ENCODE measurements around the gene ZNF865.
A peak's percentile ranks its signal among the peaks of the same experiment; 100 is the strongest.

The ZNF865 gene

GRCh38 chr19:55590109-55590508, 15.3 kb upstream of the ZNF865 start:
- H3K9ac ChIP-seq (ENCODE audit: low read length), result no peak overlapping the region
- no peak overlapping the region for H3K4me3 ChIP-seq (ENCODE audit: low read depth, low read length)
- no peaks in the 10 kb centered on the region for H3K27me3 ChIP-seq (ENCODE audit: control insufficient read depth, insufficient read depth, low read length)
- H3K4me1 ChIP-seq (ENCODE audit: control insufficient read depth, insufficient read depth, low read length), result peaks cover 14% of the 10 kb centered on the region; the same call in 1 of the 2 replicates
- peaks cover 10% of the 10 kb centered on the region for H3K36me3 ChIP-seq (ENCODE audit: control insufficient read depth, insufficient read depth, low read length)
- no peaks in the 10 kb centered on the region for H3K9me3 ChIP-seq (ENCODE audit: control insufficient read depth, insufficient read depth, low read depth, low read length)
- no peak overlapping the region for H3K27ac ChIP-seq (ENCODE audit: low read depth, low read length)

GRCh38 chr19:55590617-55591016, 14.8 kb upstream of the ZNF865 start:
- peaks cover 11% of the 10 kb centered on the region; the same call in 1 of the 2 replicates for H3K4me1 ChIP-seq (ENCODE audit: control insufficient read depth, insufficient read depth, low read length)
- no peak overlapping the region for H3K4me3 ChIP-seq (ENCODE audit: low read depth, low read length)
- no peak overlapping the region for H3K9ac ChIP-seq (ENCODE audit: low read length)
- no peaks in the 10 kb centered on the region for H3K27me3 ChIP-seq (ENCODE audit: control insufficient read depth, insufficient read depth, low read length)
- H3K36me3 ChIP-seq (ENCODE audit: control insufficient read depth, insufficient read depth, low read length), result peaks cover 15% of the 10 kb centered on the region
- no peak overlapping the region for H3K27ac ChIP-seq (ENCODE audit: low read depth, low read length)
- no peaks in the 10 kb centered on the region for H3K9me3 ChIP-seq (ENCODE audit: control insufficient read depth, insufficient read depth, low read depth, low read length)

GRCh38 chr19:55591555-55591954, 13.9 kb upstream of the ZNF865 start:
- peaks cover 24% of the 10 kb centered on the region for H3K36me3 ChIP-seq (ENCODE audit: control insufficient read depth, insufficient read depth, low read length)
- peaks cover 11% of the 10 kb centered on the region; the same call in 1 of the 2 replicates for H3K4me1 ChIP-seq (ENCODE audit: control insufficient read depth, insufficient read depth, low read length)
- no peak overlapping the region for H3K27ac ChIP-seq (ENCODE audit: low read depth, low read length)
- H3K4me3 ChIP-seq (ENCODE audit: low read depth, low read length), result no peak overlapping the region
- no peak overlapping the region for H3K9ac ChIP-seq (ENCODE audit: low read length)
- no peaks in the 10 kb centered on the region for H3K9me3 ChIP-seq (ENCODE audit: control insufficient read depth, insufficient read depth, low read depth, low read length)
- no peaks in the 10 kb centered on the region for H3K27me3 ChIP-seq (ENCODE audit: control insufficient read depth, insufficient read depth, low read length)

- H3K4me1 ChIP-seq (ENCODE audit: control insufficient read depth, insufficient read depth, low read length), result peaks cover 11% of the 10 kb centered on the region; the same call in 1 of the 2 replicates
- no peak overlapping the region for H3K9ac ChIP-seq (ENCODE audit: low read length)
- H3K27ac ChIP-seq (ENCODE audit: low read depth, low read length), result no peak overlapping the region
- H3K9me3 ChIP-seq (ENCODE audit: control insufficient read depth, insufficient read depth, low read depth, low read length), result no peaks in the 10 kb centered on the region
- peaks cover 24% of the 10 kb centered on the region for H3K36me3 ChIP-seq (ENCODE audit: control insufficient read depth, insufficient read depth, low read length)
- peak overlapping the region; percentile 4; the same call in 1 of the 2 replicates for H3K4me3 ChIP-seq (ENCODE audit: low read depth, low read length)
- no peaks in the 10 kb centered on the region for H3K27me3 ChIP-seq (ENCODE audit: control insufficient read depth, insufficient read depth, low read length)
Observed at GRCh38 chr19:55592391-55593090, 12.9 kb upstream of the ZNF865 start.

GRCh38 chr19:55593096-55593772, 12.2 kb upstream of the ZNF865 start:
- Histone ChIP-seq H3K9ac (ENCODE audit: low read length) (no peak overlapping the region), H3K9me3 (ENCODE audit: control insufficient read depth, insufficient read depth, low read depth, low read length) (no peaks in the 10 kb centered on the region), H3K4me1 (ENCODE audit: control insufficient read depth, insufficient read depth, low read length) (peaks cover 17% of the 10 kb centered on the region), H3K27me3 (ENCODE audit: control insufficient read depth, insufficient read depth, low read length) (no peaks in the 10 kb centered on the region), H3K27ac (ENCODE audit: low read depth, low read length) (no peak overlapping the region), H3K4me3 (ENCODE audit: low read depth, low read length) (peak overlapping the region; percentile 4; the same call in 1 of the 2 replicates), H3K36me3 (ENCODE audit: control insufficient read depth, insufficient read depth, low read length) (peaks cover 24% of the 10 kb centered on the region)

DNA sequence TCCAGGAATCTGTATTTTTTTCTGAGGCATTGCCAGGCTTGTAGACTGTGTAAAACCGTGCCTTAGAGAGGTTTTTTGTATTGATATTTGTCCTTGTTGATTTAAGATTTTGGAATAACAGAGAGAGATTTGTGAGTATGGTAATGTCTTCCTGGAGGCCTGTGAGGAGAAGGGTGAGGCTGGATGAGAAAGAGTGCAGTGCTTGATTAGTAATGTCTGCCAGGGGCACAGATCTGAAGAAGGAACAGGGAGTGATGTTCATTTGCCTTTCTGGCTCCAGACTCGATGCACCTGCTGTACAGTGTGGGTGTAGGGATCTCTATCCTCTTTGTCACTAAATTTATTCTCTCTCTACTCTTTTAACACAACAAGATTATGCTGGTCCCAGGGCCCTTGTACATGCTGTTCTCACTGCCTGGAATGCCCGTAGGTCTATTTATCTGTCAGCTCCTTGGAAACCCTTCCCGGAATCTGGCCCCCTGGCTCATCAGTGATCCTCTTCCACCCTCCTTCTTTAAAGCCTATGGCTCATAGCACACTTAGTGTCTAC, 10.4 kb upstream of the ZNF865 start:
- Histone ChIP-seq H3K4me3 (ENCODE audit: low read depth, low read length) (no peak overlapping the region), H3K27me3 (ENCODE audit: control insufficient read depth, insufficient read depth, low read length) (no peaks in the 10 kb centered on the region), H3K36me3 (ENCODE audit: control insufficient read depth, insufficient read depth, low read length) (peaks cover 24% of the 10 kb centered on the region), H3K9ac (ENCODE audit: low read length) (no peak overlapping the region), H3K27ac (ENCODE audit: low read depth, low read length) (no peak overlapping the region), H3K4me1 (ENCODE audit: control insufficient read depth, insufficient read depth, low read length) (peaks cover 16% of the 10 kb centered on the region), H3K9me3 (ENCODE audit: control insufficient read depth, insufficient read depth, low read depth, low read length) (no peaks in the 10 kb centered on the region)

DNA sequence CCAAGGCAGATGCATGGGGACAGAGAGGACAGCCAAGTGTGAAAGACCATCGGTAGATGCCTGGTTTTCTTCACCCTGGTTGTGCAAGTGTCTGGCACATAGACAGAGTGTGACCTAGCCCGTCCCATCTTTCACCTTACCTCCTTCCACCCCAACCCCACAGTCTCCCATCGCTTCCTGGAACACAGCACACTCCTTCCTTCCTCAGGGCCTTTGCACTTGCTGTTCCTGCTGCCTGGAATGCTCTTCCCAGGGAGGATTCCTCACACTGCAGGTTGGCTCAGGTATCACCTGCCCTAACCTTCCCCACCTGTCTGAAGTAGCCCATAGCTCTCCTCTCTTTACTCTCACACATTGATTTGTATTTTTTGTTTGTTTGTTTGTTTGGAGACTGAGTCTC, 9.1 kb upstream of the ZNF865 start:
- Histone ChIP-seq H3K9me3 (ENCODE audit: control insufficient read depth, insufficient read depth, low read depth, low read length) (no peaks in the 10 kb centered on the region), H3K27ac (ENCODE audit: low read depth, low read length) (no peak overlapping the region), H3K27me3 (ENCODE audit: control insufficient read depth, insufficient read depth, low read length) (no peaks in the 10 kb centered on the region), H3K36me3 (ENCODE audit: control insufficient read depth, insufficient read depth, low read length) (peaks cover 24% of the 10 kb centered on the region), H3K4me1 (ENCODE audit: control insufficient read depth, insufficient read depth, low read length) (peaks cover 12% of the 10 kb centered on the region), H3K4me3 (ENCODE audit: low read depth, low read length) (no peak overlapping the region), H3K9ac (ENCODE audit: low read length) (no peak overlapping the region)

DNA sequence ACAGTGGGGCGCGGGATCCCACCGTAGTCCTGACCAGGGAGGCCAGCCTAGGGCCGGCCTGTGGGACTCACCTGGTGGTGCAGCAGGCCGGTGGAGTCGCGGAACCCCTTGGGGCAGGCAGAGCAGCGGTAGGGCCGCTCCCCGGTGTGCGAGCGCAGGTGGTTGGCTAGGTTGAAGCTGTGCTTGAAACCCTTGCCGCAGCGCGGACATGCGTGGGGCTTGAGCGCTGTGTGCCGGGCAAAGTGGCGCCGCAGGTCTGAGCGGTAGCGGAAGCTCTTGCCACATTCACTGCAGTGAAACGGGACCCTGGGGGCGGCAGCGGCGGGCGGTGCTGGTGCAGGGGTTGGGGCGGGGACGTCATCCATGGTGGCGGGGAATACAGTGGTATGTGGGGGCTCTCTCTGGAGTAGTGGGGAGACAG, 7.9 kb upstream of the ZNF865 start:
- H3K27me3 ChIP-seq (ENCODE audit: control insufficient read depth, insufficient read depth, low read length), result no peaks in the 10 kb centered on the region
- H3K9ac ChIP-seq (ENCODE audit: low read length), result no peak overlapping the region
- H3K36me3 ChIP-seq (ENCODE audit: control insufficient read depth, insufficient read depth, low read length), result peaks cover 20% of the 10 kb centered on the region
- peaks cover 10% of the 10 kb centered on the region for H3K4me1 ChIP-seq (ENCODE audit: control insufficient read depth, insufficient read depth, low read length)
- H3K27ac ChIP-seq (ENCODE audit: low read depth, low read length), result no peak overlapping the region
- peak overlapping the region; percentile 42 for H3K4me3 ChIP-seq (ENCODE audit: low read depth, low read length)
- no peaks in the 10 kb centered on the region for H3K9me3 ChIP-seq (ENCODE audit: control insufficient read depth, insufficient read depth, low read depth, low read length)

DNA sequence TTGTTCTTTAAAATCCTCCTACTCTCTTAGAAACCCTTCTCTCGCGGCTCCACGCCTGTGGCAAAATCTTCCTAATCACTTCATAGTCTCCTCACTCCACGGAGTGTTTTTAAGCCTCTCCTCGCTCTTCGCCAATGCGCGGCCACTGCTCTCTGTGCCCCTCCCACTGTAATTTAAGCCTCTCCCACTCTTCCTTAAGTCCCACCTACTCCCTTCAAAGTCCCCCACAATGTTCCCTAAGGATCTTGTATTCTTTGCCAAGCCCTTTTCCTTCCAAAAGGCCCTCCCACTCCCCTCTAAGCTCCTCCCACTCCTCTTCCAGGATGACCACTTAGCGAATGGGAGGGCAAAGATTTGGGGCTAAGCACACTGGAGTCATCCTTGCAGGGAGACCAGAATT, 7.4 kb upstream of the ZNF865 start:
- no peak overlapping the region for H3K9ac ChIP-seq (ENCODE audit: low read length)
- H3K27me3 ChIP-seq (ENCODE audit: control insufficient read depth, insufficient read depth, low read length), result no peaks in the 10 kb centered on the region
- H3K9me3 ChIP-seq (ENCODE audit: control insufficient read depth, insufficient read depth, low read depth, low read length), result no peaks in the 10 kb centered on the region
- H3K36me3 ChIP-seq (ENCODE audit: control insufficient read depth, insufficient read depth, low read length), result peaks cover 20% of the 10 kb centered on the region
- no peak overlapping the region for H3K27ac ChIP-seq (ENCODE audit: low read depth, low read length)
- H3K4me3 ChIP-seq (ENCODE audit: low read depth, low read length), result peak overlapping the region; percentile 42
- peaks cover 10% of the 10 kb centered on the region for H3K4me1 ChIP-seq (ENCODE audit: control insufficient read depth, insufficient read depth, low read length)

DNA sequence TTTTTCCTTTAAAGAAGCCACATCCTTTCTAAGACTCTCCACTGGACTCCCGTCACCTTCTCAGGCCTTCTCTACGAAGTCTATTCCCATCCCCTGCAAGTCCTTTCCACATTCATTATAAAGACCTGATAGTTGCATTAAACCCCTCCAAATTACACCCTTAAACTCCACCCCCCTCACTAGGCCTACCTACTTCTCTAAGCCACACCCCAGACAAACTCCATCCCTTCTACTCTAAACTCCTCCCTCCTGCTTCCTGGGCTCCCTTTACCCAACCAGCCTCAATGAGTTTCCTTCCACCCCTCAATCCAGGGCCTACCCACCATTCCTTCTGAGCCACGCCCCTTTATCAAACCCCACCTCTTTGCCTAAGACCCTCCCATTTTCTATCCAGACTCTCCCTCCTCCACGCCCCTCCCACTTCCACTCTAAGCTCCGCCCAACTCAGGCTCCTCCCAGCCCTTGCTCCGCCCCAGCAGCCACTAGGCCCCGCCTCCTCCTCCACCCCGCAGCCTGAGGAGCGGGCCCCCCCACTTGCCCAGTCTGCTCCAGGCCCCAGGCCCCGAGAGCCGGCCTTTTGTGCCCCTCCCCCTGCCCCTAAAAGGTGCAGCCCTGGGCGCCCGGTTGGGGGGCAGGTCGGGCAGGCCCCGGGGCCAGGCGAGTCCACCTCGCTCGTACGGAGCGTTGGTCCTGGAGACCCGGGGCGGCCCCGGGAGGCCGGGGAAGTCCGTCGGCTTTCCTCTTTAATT, 6.6 kb upstream of the ZNF865 start:
- Histone ChIP-seq H3K9ac (ENCODE audit: low read length) (peak overlapping the region; percentile 100), H3K27ac (ENCODE audit: low read depth, low read length) (peak overlapping the region; percentile 98), H3K4me3 (ENCODE audit: low read depth, low read length) (peak overlapping the region; percentile 91), H3K27me3 (ENCODE audit: control insufficient read depth, insufficient read depth, low read length) (no peaks in the 10 kb centered on the region), H3K9me3 (ENCODE audit: control insufficient read depth, insufficient read depth, low read depth, low read length) (no peaks in the 10 kb centered on the region), H3K4me1 (ENCODE audit: control insufficient read depth, insufficient read depth, low read length) (peaks cover 15% of the 10 kb centered on the region), H3K36me3 (ENCODE audit: control insufficient read depth, insufficient read depth, low read length) (peaks cover 20% of the 10 kb centered on the region)
